ENCODE results near the gene ATP6V0D1.
A peak's percentile ranks its signal among the peaks of the same experiment; 100 is the strongest.

The ATP6V0D1 gene

GRCh38 chr16:67429053-67429798, 51.7 kb downstream of the ATP6V0D1 start:
- Histone ChIP-seq H3K36me3 (ENCODE audit: control insufficient read depth, insufficient read depth, low read length) (no peaks in the 10 kb centered on the region), H3K4me2 (ENCODE audit: low read length) (peak overlapping the region; percentile 24), H2AFZ (no peak overlapping the region), H3K9me3 (ENCODE audit: control insufficient read depth, low read length) (no peaks in the 10 kb centered on the region), H3K27ac (no peak overlapping the region), H3K4me1 (peaks cover 17% of the 10 kb centered on the region), H3K27me3 (ENCODE audit: control insufficient read depth, insufficient read depth, low read length) (no peaks in the 10 kb centered on the region), H3K79me2 (no peaks in the 10 kb centered on the region), H3K9ac (no peak overlapping the region), H3K4me3 (ENCODE audit: low read depth, low read length) (no peak overlapping the region)
- no peak for TF ChIP-seq CTCF (IDR thresholded peaks at IDR 0.05)

- Histone ChIP-seq H2AFZ (peak overlapping the region; percentile 35), H3K36me3 (ENCODE audit: control insufficient read depth, insufficient read depth, low read length) (no peaks in the 10 kb centered on the region), H3K27ac (no peak overlapping the region), H3K9ac (no peak overlapping the region), H3K4me3 (ENCODE audit: low read depth, low read length) (no peak overlapping the region), H3K27me3 (ENCODE audit: control insufficient read depth, insufficient read depth, low read length) (no peaks in the 10 kb centered on the region), H3K4me1 (peaks cover 17% of the 10 kb centered on the region), H3K4me2 (ENCODE audit: low read length) (peak overlapping the region; percentile 21), H3K9me3 (ENCODE audit: control insufficient read depth, low read length) (no peaks in the 10 kb centered on the region), H3K79me2 (no peaks in the 10 kb centered on the region)
- peak; percentile 93 for TF ChIP-seq CTCF (IDR thresholded peaks at IDR 0.05)
Observed at GRCh38 chr16:67428146-67428731, 52.7 kb downstream of the ATP6V0D1 start.

GRCh38 chr16:67426950-67427349, 54.0 kb downstream of the ATP6V0D1 start:
- H2AFZ ChIP-seq = no peak overlapping the region

GRCh38 chr16:67426022-67426421, 54.9 kb downstream of the ATP6V0D1 start:
- Histone ChIP-seq H3K4me1 (peaks cover 13% of the 10 kb centered on the region), H3K36me3 (ENCODE audit: control insufficient read depth, insufficient read depth, low read length) (no peaks in the 10 kb centered on the region), H3K27ac (no peak overlapping the region), H3K9ac (no peak overlapping the region), H2AFZ (no peak overlapping the region), H3K27me3 (ENCODE audit: control insufficient read depth, insufficient read depth, low read length) (no peaks in the 10 kb centered on the region), H3K4me3 (ENCODE audit: low read depth, low read length) (no peak overlapping the region), H3K9me3 (ENCODE audit: control insufficient read depth, low read length) (no peaks in the 10 kb centered on the region), H3K4me2 (ENCODE audit: low read length) (no peak overlapping the region), H3K79me2 (no peaks in the 10 kb centered on the region)
- TF ChIP-seq CTCF (IDR thresholded peaks at IDR 0.05) = no peak

More at GRCh38 chr16:67426950-67427349, 54.0 kb downstream of the ATP6V0D1 start:
- H3K27me3 ChIP-seq (ENCODE audit: control insufficient read depth, insufficient read depth, low read length) = no peaks in the 10 kb centered on the region
- no peak overlapping the region for H3K9ac ChIP-seq
- H3K36me3 ChIP-seq (ENCODE audit: control insufficient read depth, insufficient read depth, low read length) = no peaks in the 10 kb centered on the region
- no peaks in the 10 kb centered on the region for H3K9me3 ChIP-seq (ENCODE audit: control insufficient read depth, low read length)
- peaks cover 17% of the 10 kb centered on the region for H3K4me1 ChIP-seq
- H3K4me2 ChIP-seq (ENCODE audit: low read length) = no peak overlapping the region
- TF ChIP-seq CTCF (IDR thresholded peaks at IDR 0.05) = no peak
- no peak overlapping the region for H3K4me3 ChIP-seq (ENCODE audit: low read depth, low read length)
- H3K79me2 ChIP-seq = no peaks in the 10 kb centered on the region
- H3K27ac ChIP-seq = no peak overlapping the region

All from parathyroid adenoma (tissue), 2 donors.